Left lung (tissue), 14 donors: ENCODE measurements around the gene RGPD8. TPM values are rescaled to one million over a fixed set of nuclear protein-coding genes. Genes with fewer than 3 reads are reported as not detected.
A peak's percentile ranks its signal among the peaks of the same experiment; 100 is the strongest.
"Not testable (repeated sequence)": the region's sequence is repeated elsewhere in the genome, so short reads cannot be mapped to it uniquely, and the experiment has no call there.

ENCODE experiments used
- ATAC-seq: fragments of 200-7000 bp; cut with Tn5 transposase; one replicate; pipeline ENCODE4 v1.9.1; 2020; ENCODE audit warnings: moderate library complexity
- DNase-seq, 4 donors: peaks; one replicate each; pipeline ENCODE4 v3.0.0-alpha.2; 2013 to 2020
- H3K27ac ChIP-seq, 2 donors: fragments of 200-600 bp; sonication (generic) in 1 of 2; one replicate each; pipeline versions ENCODE4 v1.5.0 to v1.8.0; 2020 to 2021
- H3K27me3 ChIP-seq, 2 donors: fragments of 200-600 bp; sonication (generic) in 1 of 2; one replicate each; pipeline versions ENCODE4 v1.5.0 to v1.8.0; 2020 to 2021
- H3K36me3 ChIP-seq, 2 donors: fragments of 200-600 bp; sonication (generic) in 1 of 2; one replicate each; pipeline versions ENCODE4 v1.5.0 to v1.8.0; 2020 to 2021
- H3K4me1 ChIP-seq, 2 donors: fragments of 200-600 bp; one replicate each; pipeline ENCODE4 v1.8.0; 2021
- H3K4me3 ChIP-seq, 2 donors: fragments of 200-600 bp; sonication (generic) in 1 of 2; one replicate each; pipeline versions ENCODE4 v1.5.0 to v1.8.0; 2020 to 2021; ENCODE audit warnings: mild to moderate bottlenecking in 1 of 2
- H3K9me3 ChIP-seq, 2 donors: fragments of 200-600 bp; sonication (generic) in 1 of 2; one replicate each; pipeline versions ENCODE4 v1.5.0 to v1.8.0; 2020 to 2021
- CTCF ChIP-seq, 2 donors: fragments of 200-600 bp; sonication (generic) in 1 of 2; IDR thresholded peaks; one replicate each; pipeline versions ENCODE4 v1.5.0 to v1.8.0; 2021; ENCODE audit warnings: antibody characterized with exemption in 2 of 2
- intact Hi-C, 2 donors: fragments of 100-400 bp; cut with DNase I; formaldehyde crosslinking; loops; one replicate each; pipeline versions ENCODE4 v1.11.2 to v1.14.2; 2022
- long read RNA-seq, 12 donors: library from polyadenylated mRNA in 2 of 12; unstranded in 2 of 12; transcript quantifications; one replicate each; pipeline ENCODE4 v2.0.0 and lab custom pipeline, GENCODE V29; 2019 to 2026
- polyA plus RNA-seq, 6 donors: library from polyadenylated mRNA; unstranded; fragments of 120-200 nt; gene quantifications; one replicate each; pipeline ENCODE4 v1.2.1, GENCODE V29; 2013; ENCODE audit not compliant: insufficient read length in 6 of 6
- total RNA-seq, 2 donors: library from RNA; stranded (reverse); fragmentation: NEBNext Ultra II Directional; extraction: Animal tissue kit (Norgen Biotek cat#: 25700); gene quantifications; one replicate each; pipeline ENCODE4 v1.2.1, GENCODE V29; 2021
- donor health status: DM: no; HTN: yes; CAD: no.
- donor health status: DM: no; HTN: no; CAD: no.

RGPD8 gene
- total RNA-seq (10 to 100 TPM; 14.9 to 15.1 TPM), polyA plus RNA-seq (1 to 10 TPM; 2.6 to 6.6 (median 5.6) TPM)
- long read RNA-seq, donor 1, full-length matches to known transcripts = 1 of 6 reads
- long read RNA-seq, donor 1, partial matches to known transcripts = 5 of 6 reads
- long read RNA-seq, donor 1, other reads (novel, unspliced or antisense) = 0 of 6 reads
- long read RNA-seq, donor 2 = 0 reads
- long read RNA-seq, donor 3 = 0 reads
- long read RNA-seq, donor 4, partial matches to known transcripts = 1 of 2 reads
- long read RNA-seq, donor 4, other reads (novel, unspliced or antisense) = 1 of 2 reads
- long read RNA-seq, donor 5 = 0 reads
- long read RNA-seq, donor 6 = 0 reads
- long read RNA-seq, donor 7 = 0 reads
- long read RNA-seq, donor 8 = 0 reads
- long read RNA-seq, donor 9 = 0 reads
- long read RNA-seq, donor 10 = 0 reads
- long read RNA-seq, donor 11 = 0 reads
- long read RNA-seq, donor 12 = 0 reads

DNA sequence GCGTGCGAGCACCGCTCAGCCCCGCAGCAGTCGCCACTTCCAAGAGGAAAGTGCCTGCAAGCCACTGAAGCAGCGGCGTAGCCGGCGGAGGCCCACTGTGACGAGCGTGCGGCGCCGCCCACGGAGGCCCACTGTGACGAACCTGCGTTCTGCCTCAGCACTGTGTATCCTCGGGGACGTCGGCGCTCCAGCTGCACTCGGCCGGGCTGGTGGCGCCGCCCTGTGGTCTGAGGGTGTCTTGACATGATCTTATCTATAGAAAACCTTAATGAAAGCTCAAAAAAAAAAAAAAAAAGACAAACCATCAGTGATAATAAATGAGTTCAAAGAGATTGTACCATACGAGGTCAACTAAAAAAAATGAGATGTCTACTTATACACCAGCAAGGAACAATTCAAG is at the start of gene RGPD8:
Gene RGPD8, minus strand, starts transcription at position 166 of the 400 bp plus-strand sequence. CDS start 192 bp downstream, outside the sequence.
- ATAC-seq (peak; percentile 100), DNase-seq (peak; percentile 78 to 97 (median 94))
- TF ChIP-seq CTCF (IDR thresholded peaks at IDR 0.05) = peak; percentile 51 to 54
- H3K36me3 ChIP-seq, H3K27me3 ChIP-seq, intact Hi-C loops, H3K4me1 ChIP-seq, H3K9me3 ChIP-seq: not testable (repeated sequence)
- H3K4me3 ChIP-seq = peak within 1 kb of the TSS; percentile 40 to 48
- peak within 1 kb of the TSS; percentile 72 to 79 for H3K27ac ChIP-seq

- Histone ChIP-seq H3K27me3 (no peaks in the 10 kb centered on the region), H3K9me3 (no peaks in the 10 kb centered on the region), H3K27ac (peak overlapping the region; percentile 84 to 88), H3K4me3 (peak overlapping the region; percentile 84 to 93), H3K4me1 (peaks cover 15 to 51% of the 10 kb centered on the region in 2 donors), H3K36me3 (no peaks in the 10 kb centered on the region)
- ATAC-seq (peak; percentile 3), DNase-seq (peak in 1 of 4 donors; percentile 9)
- no peak for TF ChIP-seq CTCF (IDR thresholded peaks at IDR 0.05)
- intact Hi-C loops = no loop called here
Observed at GRCh38 chr2:112483042-112483473, 49.6 kb upstream of the RGPD8 start.

DNA sequence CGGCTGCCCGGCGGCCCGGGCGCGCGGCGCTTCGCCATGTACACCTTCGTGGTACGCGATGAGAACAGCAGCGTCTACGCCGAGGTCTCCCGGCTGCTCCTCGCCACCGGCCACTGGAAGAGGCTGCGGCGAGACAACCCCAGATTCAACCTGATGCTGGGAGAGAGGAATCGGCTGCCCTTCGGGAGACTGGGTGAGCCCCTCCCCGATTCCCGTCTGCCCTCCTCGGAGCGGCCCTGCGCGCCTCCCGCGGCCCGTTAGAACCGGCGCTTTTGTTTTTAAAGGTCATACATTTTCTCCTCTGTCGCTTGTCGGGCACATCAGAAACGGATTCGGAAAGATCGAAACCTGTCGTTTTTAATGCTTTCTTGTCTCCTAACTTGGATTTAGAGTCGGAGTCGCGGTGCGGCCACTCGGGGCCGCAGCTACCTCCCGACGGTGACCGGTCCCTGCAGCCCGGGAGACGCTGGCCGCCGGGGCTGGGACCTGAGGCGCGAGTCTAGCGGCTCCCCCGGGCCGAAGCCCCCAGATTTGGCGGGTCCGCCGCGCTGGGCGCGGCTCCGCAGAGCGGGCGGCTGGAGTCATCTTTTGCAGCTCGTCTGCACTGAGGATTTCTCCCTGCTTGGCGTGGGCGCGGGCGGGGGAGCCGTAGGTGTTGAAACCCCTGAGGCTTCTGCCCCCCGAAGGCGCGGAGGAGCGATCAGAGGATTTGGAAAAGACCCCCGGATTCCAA is 49.0 kb upstream of the RGPD8 start:
- ATAC-seq (peak; percentile 17), DNase-seq (peak in 3 of 4 donors; percentile 32 to 87 (median 40))
- H3K27ac ChIP-seq = peak overlapping the region; percentile 84 to 88
- TF ChIP-seq CTCF (IDR thresholded peaks at IDR 0.05) = no peak
- no peaks in the 10 kb centered on the region for H3K36me3 ChIP-seq
- H3K4me3 ChIP-seq = peak overlapping the region; percentile 84 to 93
- intact Hi-C loops = no loop called here
- no peaks in the 10 kb centered on the region for H3K27me3 ChIP-seq
- no peaks in the 10 kb centered on the region for H3K9me3 ChIP-seq
- peaks cover 15 to 46% of the 10 kb centered on the region in 2 donors for H3K4me1 ChIP-seq

- H3K4me1 ChIP-seq = peaks cover 15 to 39% of the 10 kb centered on the region in 2 donors
- TF ChIP-seq CTCF (IDR thresholded peaks at IDR 0.05) = no peak
Observed at GRCh38 chr2:112481528-112482233, 48.2 kb upstream of the RGPD8 start, which contains the start of gene TTL. TTL (plus strand) TSS chr2:112482156; CDS start chr2:112482345, 189 bp downstream.

More at GRCh38 chr2:112481528-112482233, 48.2 kb upstream of the RGPD8 start, which contains the start of gene TTL:
- Histone ChIP-seq H3K9me3 (no peaks in the 10 kb centered on the region), H3K27ac (peak within 1 kb of the TSS; percentile 85 to 95), H3K27me3 (no peaks in the 10 kb centered on the region), H3K4me3 (peak within 1 kb of the TSS; percentile 84 to 93), H3K36me3 (no peaks in the 10 kb centered on the region)
- ATAC-seq = peak; percentile 89
- DNase-seq = peak; percentile 73 to 96 (median 82)
- intact Hi-C loops = no loop called here
